Measurements from ENCODE around the gene RCOR2.

GRCh38 chr11:63882555-63883242 lies 34.3 kb downstream of the RCOR2 start:
- no peak for TF ChIP-seq POLR2A (IDR thresholded peaks at IDR 0.05; ENCODE audit: low read length)
- TF ChIP-seq GATA1 (IDR thresholded peaks at IDR 0.05; ENCODE audit: low read depth, low read length), result no peak

Data from erythroblast (primary cell).